Smooth muscle cell (in vitro differentiated cells): ENCODE data around the gene KRTAP10-1. TPM values are rescaled to one million over a fixed set of nuclear protein-coding genes. Genes with fewer than 3 reads are reported as not detected.

Experiments
- DNase-seq: peaks from one replicate; lab custom pipeline; 2025; ENCODE audit not compliant: unreplicated experiment; lab: John Stamatoyannopoulos, UW
- H2AFZ ChIP-seq: fragments of 200-600 bp; sonication (generic); 2 replicates; pipeline ENCODE4 v1.6.0; 2016; ENCODE audit warnings: antibody characterized with exemption, low read depth, mild to moderate bottlenecking
- H3F3A ChIP-seq: fragments of 200-600 bp; sonication (generic); 2 replicates; pipeline ENCODE4 v1.6.0; 2017; ENCODE audit warnings: antibody characterized with exemption, low read depth
- H3K27ac ChIP-seq: fragments of 200-600 bp; sonication (generic); 2 replicates; pipeline ENCODE4 v1.5.1; 2016; ENCODE audit warnings: low read depth, mild to moderate bottlenecking
- H3K27me3 ChIP-seq: fragments of 200-600 bp; sonication (generic); 2 replicates; pipeline ENCODE4 v1.6.1; 2016; ENCODE audit warnings: low read depth, mild to moderate bottlenecking
- H3K36me3 ChIP-seq: fragments of 200-600 bp; sonication (generic); 2 replicates; pipeline ENCODE4 v1.5.1; 2016; ENCODE audit warnings: low read depth
- H3K4me1 ChIP-seq: fragments of 200-600 bp; sonication (generic); 2 replicates; pipeline ENCODE4 v1.5.1; 2016; ENCODE audit warnings: low read depth
- H3K4me2 ChIP-seq: fragments of 200-600 bp; sonication (generic); 2 replicates; pipeline ENCODE4 v1.6.0; 2016; ENCODE audit warnings: mild to moderate bottlenecking
- H3K4me3 ChIP-seq: fragments of 200-600 bp; sonication (generic); 2 replicates; pipeline ENCODE4 v1.5.1; 2016; ENCODE audit warnings: mild to moderate bottlenecking
- H3K79me2 ChIP-seq: fragments of 200-600 bp; sonication (generic); 2 replicates; pipeline ENCODE4 v1.6.0; 2016; ENCODE audit warnings: low read depth, mild to moderate bottlenecking
- H3K9ac ChIP-seq: fragments of 200-600 bp; sonication (generic); 2 replicates; pipeline ENCODE4 v1.6.0; 2016; ENCODE audit warnings: low read depth
- H3K9me3 ChIP-seq: fragments of 200-600 bp; sonication (generic); replicated peaks from 2 replicates; pipeline ENCODE4 v1.5.1; 2016; ENCODE audit warnings: low read depth
- H4K20me1 ChIP-seq: fragments of 200-600 bp; sonication (generic); 2 replicates; pipeline ENCODE4 v1.6.0; 2016; ENCODE audit warnings: low read depth
- WGBS: methylation state at CpG from one replicate; pipeline ENCODE4 v1.1.7; 2016; ENCODE audit warnings: low lambda C conversion rate; 5-methylcytosine and 5-hydroxymethylcytosine counted together
- polyA plus RNA-seq: library from polyadenylated mRNA; unstranded; fragments of >200 nt; fragmentation: Nextera tagmentation; extraction: Ambion mirVana; gene quantifications from 2 replicates; pipeline ENCODE4 v1.2.1, GENCODE V29; 2016
- total RNA-seq: library from RNA; depleted of rRNA; stranded (reverse); fragments of >200 nt; gene quantifications from 2 replicates; pipeline ENCODE4 v1.2.3, GENCODE V29; 2014
- TF ChIP-seq, protein P1 (sequence below): fragments of 200-600 bp; sonication (generic); IDR thresholded peaks from 2 replicates; pipeline ENCODE4 v1.5.1; 2017; ENCODE audit warnings: borderline replicate concordance, mild to moderate bottlenecking, antibody characterized with exemption; ENCODE audit not compliant: insufficient read depth, poor library complexity, severe bottlenecking

The KRTAP10-1 gene
- total and polyA plus RNA-seq, 2 experiments from 2014 or later = not detected

DNA sequence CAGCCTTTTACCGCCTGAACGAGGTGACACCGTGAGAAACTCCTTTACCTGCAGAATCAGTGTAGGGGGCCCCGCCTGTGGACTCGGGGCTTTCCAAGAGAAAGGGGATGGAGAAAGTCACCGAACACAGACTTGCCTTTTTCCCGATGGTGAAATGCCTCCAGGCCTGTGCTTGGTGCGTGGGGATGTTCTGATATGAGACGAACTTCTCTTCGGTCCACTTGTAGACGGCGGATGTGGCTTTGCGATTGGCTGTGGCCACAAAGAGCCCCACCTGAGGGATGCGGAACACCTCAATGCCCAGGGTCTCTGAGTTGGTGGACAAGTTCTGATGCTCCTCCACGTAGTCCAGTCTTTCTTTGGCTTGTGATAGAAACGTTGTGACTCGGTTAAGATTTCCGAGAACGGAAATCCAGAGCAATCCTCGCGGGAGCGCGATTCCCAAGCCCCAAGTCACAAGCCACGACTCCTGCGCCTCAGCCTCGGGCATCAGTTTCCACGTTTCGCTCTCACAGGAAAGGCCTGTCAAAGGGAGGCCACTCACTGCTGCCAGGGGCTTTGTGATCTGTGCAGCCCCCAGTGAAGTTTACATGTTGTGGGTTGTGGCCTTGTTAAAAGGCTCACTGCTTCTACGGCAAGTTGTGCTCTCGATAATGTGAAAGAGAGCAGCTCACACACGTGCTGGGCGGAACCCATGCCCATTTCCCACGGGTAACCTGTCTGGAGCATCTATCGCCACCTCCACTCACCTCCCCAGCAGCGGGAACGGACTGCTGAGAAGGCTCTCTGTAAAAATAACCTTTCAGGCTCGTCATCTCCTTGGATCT, 12.6 kb downstream of the KRTAP10-1 start:
- no peaks in the 10 kb centered on the region for H3K36me3 ChIP-seq
- no peak overlapping the region for H3K4me2 ChIP-seq
- H3K4me3 ChIP-seq = no peak overlapping the region
- no peak for DNase-seq
- H3K4me1 ChIP-seq = no peaks in the 10 kb centered on the region
- H2AFZ ChIP-seq = no peak overlapping the region
- no peaks in the 10 kb centered on the region for H3K79me2 ChIP-seq
- no peaks in the 10 kb centered on the region for H4K20me1 ChIP-seq
- no peaks in the 10 kb centered on the region for H3K27me3 ChIP-seq
- H3K9me3 ChIP-seq = no peaks in the 10 kb centered on the region
- 94% methylated on average over 37 of the region's 37 CpGs for WGBS
- no peak overlapping the region for H3K9ac ChIP-seq
- TF ChIP-seq, protein P1, sequence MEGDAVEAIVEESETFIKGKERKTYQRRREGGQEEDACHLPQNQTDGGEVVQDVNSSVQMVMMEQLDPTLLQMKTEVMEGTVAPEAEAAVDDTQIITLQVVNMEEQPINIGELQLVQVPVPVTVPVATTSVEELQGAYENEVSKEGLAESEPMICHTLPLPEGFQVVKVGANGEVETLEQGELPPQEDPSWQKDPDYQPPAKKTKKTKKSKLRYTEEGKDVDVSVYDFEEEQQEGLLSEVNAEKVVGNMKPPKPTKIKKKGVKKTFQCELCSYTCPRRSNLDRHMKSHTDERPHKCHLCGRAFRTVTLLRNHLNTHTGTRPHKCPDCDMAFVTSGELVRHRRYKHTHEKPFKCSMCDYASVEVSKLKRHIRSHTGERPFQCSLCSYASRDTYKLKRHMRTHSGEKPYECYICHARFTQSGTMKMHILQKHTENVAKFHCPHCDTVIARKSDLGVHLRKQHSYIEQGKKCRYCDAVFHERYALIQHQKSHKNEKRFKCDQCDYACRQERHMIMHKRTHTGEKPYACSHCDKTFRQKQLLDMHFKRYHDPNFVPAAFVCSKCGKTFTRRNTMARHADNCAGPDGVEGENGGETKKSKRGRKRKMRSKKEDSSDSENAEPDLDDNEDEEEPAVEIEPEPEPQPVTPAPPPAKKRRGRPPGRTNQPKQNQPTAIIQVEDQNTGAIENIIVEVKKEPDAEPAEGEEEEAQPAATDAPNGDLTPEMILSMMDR = no peak
- no peak overlapping the region for H3K27ac ChIP-seq
- no peaks in the 10 kb centered on the region for H3F3A ChIP-seq

DNA sequence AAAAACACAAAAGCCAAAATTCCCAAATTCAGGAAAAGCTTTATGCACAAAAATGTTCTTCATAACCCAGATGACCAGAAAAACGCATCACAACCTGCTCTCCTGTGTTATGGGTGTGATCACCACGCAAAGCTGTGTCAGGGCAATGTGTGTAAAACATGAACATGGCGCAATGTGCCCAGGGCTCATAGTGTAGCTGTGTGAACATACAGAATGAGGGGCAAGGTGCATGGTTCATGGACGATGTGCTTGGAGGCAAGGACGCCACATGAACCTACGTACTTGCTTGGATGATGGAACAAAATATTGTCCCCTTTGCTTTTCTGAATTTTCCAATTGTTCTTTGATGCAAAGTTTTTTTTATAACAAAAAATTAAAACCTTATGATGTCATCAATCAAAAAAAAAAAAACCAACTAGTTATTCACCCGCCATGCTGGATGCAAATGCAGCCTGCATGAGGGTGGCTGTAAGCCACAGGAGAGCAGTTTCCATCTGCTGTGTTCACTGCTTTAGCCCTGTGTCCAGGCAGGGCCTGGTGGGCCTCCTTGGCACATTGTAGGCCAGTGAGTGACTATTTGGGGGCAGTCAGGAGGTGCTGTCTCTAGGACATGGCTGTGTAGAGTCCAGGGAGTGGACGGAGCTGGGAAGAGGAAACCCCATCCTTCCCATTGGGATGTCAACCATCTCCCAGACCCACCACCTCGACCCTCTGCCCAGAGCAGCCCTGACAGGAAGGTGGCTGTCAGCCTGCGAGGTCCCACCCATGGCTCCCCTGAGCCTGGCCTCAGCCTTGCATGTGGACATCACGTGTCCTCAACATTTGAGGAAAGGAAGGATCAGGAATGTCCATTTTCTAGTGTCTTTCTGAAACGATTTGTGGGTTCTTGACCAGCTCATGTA, 13.6 kb downstream of the KRTAP10-1 start:
- TF ChIP-seq, protein P1 = no peak
- H4K20me1 ChIP-seq = no peaks in the 10 kb centered on the region
- H3F3A ChIP-seq = no peaks in the 10 kb centered on the region
- no peak overlapping the region for H2AFZ ChIP-seq
- H3K27me3 ChIP-seq = no peaks in the 10 kb centered on the region
- no peaks in the 10 kb centered on the region for H3K9me3 ChIP-seq
- WGBS = 92% methylated on average over 12 of the region's 12 CpGs
- H3K4me2 ChIP-seq = no peak overlapping the region
- H3K27ac ChIP-seq = no peak overlapping the region
- no peaks in the 10 kb centered on the region for H3K36me3 ChIP-seq
- H3K79me2 ChIP-seq = no peaks in the 10 kb centered on the region
- H3K4me1 ChIP-seq = no peaks in the 10 kb centered on the region
- no peak overlapping the region for H3K9ac ChIP-seq
- no peak for DNase-seq
- H3K4me3 ChIP-seq = no peak overlapping the region

DNA sequence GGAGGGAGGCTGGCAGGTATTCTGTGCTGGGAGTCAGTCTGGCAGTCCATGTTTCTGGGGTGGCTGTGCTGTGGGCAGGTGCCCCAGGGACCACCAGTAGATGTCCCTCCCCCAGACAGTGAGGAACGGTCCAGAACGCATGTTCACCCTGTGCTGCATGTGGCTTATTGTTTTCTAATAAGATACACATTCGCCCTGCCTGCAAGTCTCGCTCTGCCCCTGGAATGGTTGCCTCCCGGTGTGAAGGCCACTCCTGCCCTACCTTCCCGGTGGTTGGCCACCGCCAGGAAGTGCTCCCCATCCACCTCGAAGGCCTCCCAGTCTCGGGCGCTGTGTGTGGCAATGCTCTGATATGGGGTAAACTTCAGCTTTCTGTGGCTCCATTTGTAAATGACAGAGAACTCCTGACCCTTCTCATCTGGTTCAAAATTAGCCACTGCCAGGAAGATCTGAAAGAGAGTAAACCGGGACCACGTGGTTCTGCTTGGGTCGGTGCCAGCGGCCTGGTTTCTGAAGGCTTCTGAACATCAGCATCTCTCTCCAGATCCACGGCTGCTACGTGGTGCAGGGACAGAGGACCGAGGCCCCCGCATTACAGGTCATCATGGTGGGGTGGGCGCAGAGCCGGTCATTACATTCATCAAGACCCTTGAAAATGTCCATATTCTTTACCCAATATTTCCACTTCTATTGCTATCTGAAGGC, 14.5 kb downstream of the KRTAP10-1 start:
- WGBS = 96% methylated on average over 20 of the region's 20 CpGs
- H3K4me3 ChIP-seq = no peak overlapping the region
- H3K27ac ChIP-seq = no peak overlapping the region
- TF ChIP-seq, protein P1 = no peak
- H3F3A ChIP-seq = no peaks in the 10 kb centered on the region
- no peak overlapping the region for H3K9ac ChIP-seq
- no peak for DNase-seq
- no peaks in the 10 kb centered on the region for H3K79me2 ChIP-seq
- no peak overlapping the region for H2AFZ ChIP-seq
- H3K9me3 ChIP-seq = no peaks in the 10 kb centered on the region
- no peaks in the 10 kb centered on the region for H3K36me3 ChIP-seq
- no peaks in the 10 kb centered on the region for H4K20me1 ChIP-seq
- no peaks in the 10 kb centered on the region for H3K27me3 ChIP-seq
- H3K4me1 ChIP-seq = no peaks in the 10 kb centered on the region
- no peak overlapping the region for H3K4me2 ChIP-seq
